Renal cortex interstitium (tissue), 11 donors: ENCODE data around the gene FEZ2. TPM values are rescaled to one million over a fixed set of nuclear protein-coding genes. Genes with fewer than 3 reads are reported as not detected.
A peak's percentile ranks its signal among the peaks of the same experiment; 100 is the strongest.

ENCODE experiments used
- DNase-seq, 11 donors: peaks; one replicate each; pipeline ENCODE4 v3.0.0-alpha.2; 2013; ENCODE audit warnings: low read depth in 9 of 11, low spot score in 4 of 11; ENCODE audit errors: extremely low read depth in 1 of 11
- polyA plus RNA-seq, 3 donors: library from polyadenylated mRNA; unstranded; fragments of 120-200 nt; gene quantifications; one replicate each; pipeline ENCODE4 v1.2.1, GENCODE V29; 2013; ENCODE audit not compliant: insufficient read length in 3 of 3

The FEZ2 gene
- polyA plus RNA-seq, 3 donors: 68.6 to 98.0 (median 90.9) TPM

DNA sequence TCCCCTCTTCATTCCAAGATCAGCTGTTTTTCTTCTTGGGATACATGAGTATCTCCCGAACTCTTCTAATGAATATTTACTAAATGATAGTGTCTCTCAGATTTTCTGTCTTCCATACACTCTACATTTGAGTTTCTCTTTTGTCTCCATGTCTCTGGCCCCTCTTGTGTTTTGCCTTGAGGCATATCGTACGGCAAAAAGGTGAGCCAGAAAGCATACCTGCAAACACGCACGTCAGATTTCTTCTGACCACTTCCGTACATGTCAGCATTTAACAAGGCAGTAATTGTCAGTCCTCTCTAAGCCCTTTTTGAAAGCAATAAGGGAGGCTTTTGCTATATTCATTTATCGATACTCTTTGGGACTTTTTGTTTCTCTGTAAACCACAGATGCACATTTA, 82.4 kb downstream of the FEZ2 start:
- DNase-seq: no peak

DNA sequence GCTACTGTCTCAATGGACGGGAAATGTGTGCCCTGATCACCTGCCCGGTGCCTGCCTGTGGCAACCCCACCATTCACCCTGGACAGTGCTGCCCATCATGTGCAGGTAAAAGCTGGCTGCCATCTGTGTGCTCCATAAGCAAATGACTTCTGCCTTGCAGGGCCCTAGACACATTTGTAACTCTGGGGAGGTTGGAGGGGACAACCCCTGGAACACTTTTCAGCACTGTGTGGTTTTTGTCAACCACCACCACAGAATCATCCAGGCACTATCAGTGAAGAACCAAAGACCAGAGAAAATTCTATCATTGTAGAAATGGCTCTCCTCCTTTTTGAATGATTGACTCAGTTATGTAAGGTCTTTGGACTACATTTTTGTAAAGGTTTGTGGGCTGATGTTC, 84.3 kb downstream of the FEZ2 start:
- no peak for DNase-seq

DNA sequence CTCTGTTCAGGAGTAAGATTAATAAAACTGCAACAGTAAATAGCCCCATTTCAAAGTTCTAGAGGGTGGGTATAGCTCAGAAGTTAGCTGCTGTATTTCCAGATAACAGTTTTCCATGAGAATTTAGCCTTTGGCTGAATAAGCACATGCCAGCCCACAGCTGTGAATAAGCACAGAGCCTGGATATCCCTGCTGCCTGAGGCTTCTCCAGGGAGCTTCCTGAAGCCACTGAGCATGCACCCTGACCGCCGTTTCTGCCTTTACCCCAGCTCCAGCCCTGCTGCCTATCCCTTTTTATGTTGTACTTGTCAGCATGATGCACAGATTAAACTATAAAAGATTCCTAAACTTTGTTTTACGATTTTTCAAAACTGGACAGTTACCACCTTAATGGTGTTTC, 85.3 kb downstream of the FEZ2 start:
- no peak for DNase-seq

GRCh38 chr2:36511858-36512603, 85.9 kb downstream of the FEZ2 start:
- no peak for DNase-seq

- no peak for DNase-seq
Measured at GRCh38 chr2:36509075-36509474, 88.9 kb downstream of the FEZ2 start.

- peak in 7 of 11 donors; percentile 26 to 64 (median 49) for DNase-seq
Measured at GRCh38 chr2:36507408-36507812, 90.6 kb downstream of the FEZ2 start.

Other genes with a start within 250 kb of the FEZ2 start
- 10 to 100 TPM; 79.7 to 98.8 (median 84.7) TPM for gene CRIM1, start 242.4 kb downstream of the FEZ2 start, polyA plus RNA-seq
- gene VIT, start 98.5 kb upstream of the FEZ2 start, polyA plus RNA-seq: under 1 TPM in 2 of 3 donors, not detected in 1; 0.09 to 0.23 TPM